GM12891 (cell line): Measurements from ENCODE around the gene UBLCP1.

Source experiments
- PAX5 ChIP-seq: IDR thresholded peaks from 2 replicates; pipeline ENCODE4 v1.6.1; 2011; ENCODE audit warnings: low read length, moderate library complexity, mild to moderate bottlenecking; ENCODE audit not compliant: insufficient read depth, severe bottlenecking
- POLR2A ChIP-seq: IDR thresholded peaks from 2 replicates; pipeline ENCODE4 v1.6.1; 2011; ENCODE audit warnings: low read depth, low read length, control low read depth
- POLR2AphosphoS5 ChIP-seq: IDR thresholded peaks from 2 replicates; pipeline ENCODE4 v1.6.1; 2011; ENCODE audit warnings: low read depth, low read length, control low read depth
- TAF1 ChIP-seq: IDR thresholded peaks from 2 replicates; pipeline ENCODE4 v1.6.1; 2011; ENCODE audit warnings: low read depth, low read length, control low read depth

DNA sequence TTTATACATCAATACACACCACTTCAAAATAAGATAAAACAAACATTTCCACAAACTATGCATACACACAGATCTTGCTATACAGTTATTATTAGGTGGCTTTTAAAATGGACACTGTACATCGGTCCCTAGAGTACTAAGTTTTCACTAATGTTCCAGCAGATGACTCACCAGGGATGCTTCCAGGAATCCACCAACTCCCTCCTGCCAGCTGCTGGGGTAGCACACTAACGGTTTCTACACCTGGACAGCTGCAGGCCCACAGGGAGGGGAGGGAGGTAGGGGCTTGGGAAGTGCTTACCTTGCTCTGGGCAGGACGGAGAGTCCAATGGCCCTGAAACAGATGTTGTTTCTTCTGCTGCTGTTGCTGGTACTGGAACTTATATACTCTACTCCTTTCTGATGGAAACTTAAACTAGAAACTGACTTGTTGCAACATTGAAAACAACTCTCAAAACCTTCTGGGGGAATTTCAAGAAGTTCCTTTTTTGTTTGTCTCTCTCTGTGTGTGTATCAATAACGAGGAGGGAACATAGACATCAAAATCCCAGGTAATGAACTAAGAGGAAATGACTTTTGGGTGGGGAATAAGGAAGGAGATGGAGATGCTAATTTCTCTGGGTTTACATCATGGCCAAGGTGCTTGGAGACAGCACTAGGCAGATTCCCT, 67.2 kb downstream of the UBLCP1 start, which contains the start of gene IL12B:
- TF ChIP-seq POLR2A (no peak), POLR2AphosphoS5 (no peak), PAX5 (no peak), TAF1 (no peak)
